Glutamatergic neuron (in vitro differentiated cells): Measurements from ENCODE around the gene BSND. TPM values are rescaled to one million over a fixed set of nuclear protein-coding genes. Genes with fewer than 3 reads are reported as not detected.

Source experiments
- DNase-seq: peaks from one replicate; pipeline ENCODE4 v3.0.0; 2022
- H3K27ac Mint-ChIP-seq: one replicate; pipeline ENCODE4 v1.8.0; 2020; ENCODE audit warnings: mild to moderate bottlenecking, mixed read lengths, inconsistent platforms; ENCODE audit not compliant: unreplicated experiment
- H3K27me3 Mint-ChIP-seq: one replicate; pipeline ENCODE4 v1.8.0; 2020; ENCODE audit warnings: mild to moderate bottlenecking, moderate library complexity, mixed read lengths, inconsistent platforms; ENCODE audit not compliant: unreplicated experiment
- H3K36me3 Mint-ChIP-seq: one replicate; pipeline ENCODE4 v1.8.0; 2020; ENCODE audit warnings: mild to moderate bottlenecking, mixed read lengths, inconsistent platforms; ENCODE audit not compliant: unreplicated experiment
- H3K4me1 Mint-ChIP-seq: one replicate; pipeline ENCODE4 v1.8.0; 2020; ENCODE audit warnings: mild to moderate bottlenecking, low read depth, mixed read lengths, inconsistent platforms; ENCODE audit not compliant: unreplicated experiment
- H3K4me3 Mint-ChIP-seq: one replicate; pipeline ENCODE4 v1.8.0; 2020; ENCODE audit warnings: mild to moderate bottlenecking, mixed read lengths, inconsistent platforms; ENCODE audit not compliant: unreplicated experiment
- H3K9me3 Mint-ChIP-seq: one replicate; pipeline ENCODE4 v1.8.0; 2020; ENCODE audit warnings: mild to moderate bottlenecking, moderate library complexity, mixed read lengths, inconsistent platforms; ENCODE audit not compliant: unreplicated experiment
- CTCF ChIP-seq: fragments of 200-600 bp; sonication (generic); IDR thresholded peaks from one replicate; pipeline ENCODE4 v1.5.0; 2021; ENCODE audit not compliant: partially characterized antibody, unreplicated experiment
- total RNA-seq: library from RNA; stranded (reverse); fragmentation: NEBNext Ultra II Directional; extraction: Animal tissue kit (Norgen Biotek cat#: 25700); gene quantifications from one replicate; pipeline ENCODE4 v1.2.1, GENCODE V29; 2021; ENCODE audit not compliant: unreplicated experiment

BSND gene
- total RNA-seq, 1 donor from 2014 or later = not detected

- Mint-ChIP-seq H3K27me3 (peaks cover 6% of the 10 kb centered on the region), H3K27ac (no peak overlapping the region), H3K9me3 (peaks cover 10% of the 10 kb centered on the region), H3K36me3 (peaks cover 16% of the 10 kb centered on the region), H3K4me1 (peaks cover 4% of the 10 kb centered on the region), H3K4me3 (no peak overlapping the region)
- no peak for TF ChIP-seq CTCF
- DNase-seq = no peak
Measured at GRCh38 chr1:55033265-55033614, 34.5 kb downstream of the BSND start.

GRCh38 chr1:55034476-55035133 lies 35.9 kb downstream of the BSND start:
- H3K9me3 Mint-ChIP-seq = peaks cover 10% of the 10 kb centered on the region
- H3K27ac Mint-ChIP-seq = no peak overlapping the region
- peaks cover 11% of the 10 kb centered on the region for H3K4me1 Mint-ChIP-seq
- no peak for TF ChIP-seq CTCF
- no peak overlapping the region for H3K4me3 Mint-ChIP-seq
- peaks cover 9% of the 10 kb centered on the region for H3K27me3 Mint-ChIP-seq
- DNase-seq = no peak
- H3K36me3 Mint-ChIP-seq = peaks cover 16% of the 10 kb centered on the region

- H3K9me3 Mint-ChIP-seq = peaks cover 5% of the 10 kb centered on the region
- peaks cover 7% of the 10 kb centered on the region for H3K36me3 Mint-ChIP-seq
- no peak overlapping the region for H3K27ac Mint-ChIP-seq
- H3K27me3 Mint-ChIP-seq = peaks cover 11% of the 10 kb centered on the region
- no peak for TF ChIP-seq CTCF
- DNase-seq = no peak
- H3K4me3 Mint-ChIP-seq = no peak overlapping the region
- H3K4me1 Mint-ChIP-seq = peaks cover 18% of the 10 kb centered on the region
Measured at GRCh38 chr1:55035904-55036303, 37.2 kb downstream of the BSND start.

GRCh38 chr1:55037733-55038551 lies 39.2 kb downstream of the BSND start:
- no peak for TF ChIP-seq CTCF
- H3K9me3 Mint-ChIP-seq = no peaks in the 10 kb centered on the region
- H3K27me3 Mint-ChIP-seq = peaks cover 8% of the 10 kb centered on the region
- H3K27ac Mint-ChIP-seq = no peak overlapping the region
- no peak overlapping the region for H3K4me3 Mint-ChIP-seq
- H3K36me3 Mint-ChIP-seq = no peaks in the 10 kb centered on the region
- H3K4me1 Mint-ChIP-seq = peaks cover 24% of the 10 kb centered on the region
- DNase-seq = no peak

GRCh38 chr1:55038552-55038838 lies 39.8 kb downstream of the BSND start:
- no peak overlapping the region for H3K4me3 Mint-ChIP-seq
- H3K9me3 Mint-ChIP-seq = no peaks in the 10 kb centered on the region
- no peaks in the 10 kb centered on the region for H3K36me3 Mint-ChIP-seq
- H3K27ac Mint-ChIP-seq = no peak overlapping the region
- peaks cover 8% of the 10 kb centered on the region for H3K27me3 Mint-ChIP-seq
- DNase-seq = no peak
- H3K4me1 Mint-ChIP-seq = peaks cover 20% of the 10 kb centered on the region
- TF ChIP-seq CTCF = no peak
